K562 (cell line): ENCODE data around the gene MSRB2. TPM values are rescaled to one million over a fixed set of nuclear protein-coding genes. Genes with fewer than 3 reads are reported as not detected.

Experiments used
- ADNP ChIP-seq: fragments of 200-800 bp; sonication (Bioruptor generic); IDR thresholded peaks from 2 replicates; pipeline ENCODE4 v1.6.1; 2016; ENCODE audit warnings: missing genetic modification characterization, missing compliant biosample characterization
- ATF1 ChIP-seq, 2 experiments: fragments of 450-650 bp in 1 of 2; IDR thresholded peaks; 2 replicates each; pipeline ENCODE4 v1.6.1; 2016; ENCODE audit warnings: missing compliant biosample characterization in 1 of 2, missing genetic modification characterization in 1 of 2
- BRD9 ChIP-seq: fragments of 450-650 bp; IDR thresholded peaks from 2 replicates; pipeline ENCODE4 v1.6.1; 2018; ENCODE audit warnings: low read depth; ENCODE audit not compliant: partially characterized antibody
- EGR1 ChIP-seq: fragments of 450-650 bp; conservative IDR thresholded peaks from 2 replicates; pipeline ENCODE4 v1.6.1; 2017; ENCODE audit warnings: mild to moderate bottlenecking
- ETV1 ChIP-seq: fragments of 450-650 bp; conservative IDR thresholded peaks from 2 replicates; pipeline ENCODE4 v1.6.1; 2016; ENCODE audit warnings: missing genetic modification characterization, control low read depth, low read depth, missing compliant biosample characterization
- OTX1 ChIP-seq: fragments of 450-650 bp; formaldehyde crosslinking; IDR thresholded peaks from 2 replicates; pipeline ENCODE4 v1.4.0; 2022; ENCODE audit warnings: mild to moderate bottlenecking
- RBM34 ChIP-seq: fragments of 200-400 bp; formaldehyde crosslinking; IDR thresholded peaks from 2 replicates; pipeline ENCODE4 v1.6.1; 2018; ENCODE audit warnings: low read length, borderline replicate concordance; ENCODE audit not compliant: insufficient read depth
- SAFB ChIP-seq: fragments of 200-400 bp; formaldehyde crosslinking; IDR thresholded peaks from 2 replicates; pipeline ENCODE4 v1.6.1; 2017; ENCODE audit warnings: low read depth, low read length, borderline replicate concordance
- SMARCC2 ChIP-seq: fragments of 450-650 bp; IDR thresholded peaks from 2 replicates; pipeline ENCODE4 v1.6.1; 2017; ENCODE audit warnings: antibody characterized with exemption, moderate library complexity, mild to moderate bottlenecking, low read depth
- TEAD1 ChIP-seq, 2 experiments: fragments of 450-650 bp in 1 of 2; sonication (generic) in 1 of 2; formaldehyde crosslinking; IDR thresholded peaks; 2 replicates each; pipeline versions ENCODE4 v1.4.0 to v1.8.0; 2020 to 2022; ENCODE audit warnings: mild to moderate bottlenecking in 2 of 2, missing genetic modification reagents in 1 of 2
- TEAD4 ChIP-seq, 2 experiments: sonication (generic) in 1 of 2; formaldehyde crosslinking in 1 of 2; IDR thresholded peaks; 2 replicates each; pipeline versions ENCODE4 v1.6.1 to v1.8.0; 2012 to 2022; ENCODE audit warnings: borderline replicate concordance in 1 of 2, inconsistent platforms in 1 of 2, low read length in 1 of 2, mild to moderate bottlenecking in 1 of 2, missing genetic modification reagents in 1 of 2
- polyA plus RNA-seq, 8 experiments: library from polyadenylated mRNA; depleted of rRNA in 4 of 8; stranded (reverse) in 5 of 8; unstranded in 3 of 8; fragments of >200 nt; fragmentation: Nextera tagmentation in 2 of 8; fragmentation: Illumina TruSeq in 1 of 8; extraction: Ambion mirVana in 2 of 8; extraction: Trizol in 1 of 8; gene quantifications; 2 replicates each; pipeline versions ENCODE4 v1.2.1 to v1.2.3, GENCODE V29; 2011 to 2014; ENCODE audit warnings: inconsistent platforms in 1 of 8, missing spikeins in 1 of 8
- total RNA-seq, 7 experiments: library from RNA; depleted of rRNA in 6 of 7; stranded (reverse); fragments of >200 nt in 6 of 7; fragmentation: Illumina TruSeq in 2 of 7; extraction: Trizol in 2 of 7; gene quantifications; 2 replicates each; pipeline versions ENCODE4 v1.2.1 to v1.2.3, GENCODE V29; 2011 to 2021; ENCODE audit warnings: low replicate concordance in 1 of 7
- TF ChIP-seq, protein P1 (sequence below): fragments of 150-350 bp; IDR thresholded peaks from 2 replicates; pipeline ENCODE4 v1.6.1; 2014; ENCODE audit warnings: low read depth, mild to moderate bottlenecking, low read length, borderline replicate concordance
- TF ChIP-seq, protein P2 (sequence below): fragments of 450-650 bp; IDR thresholded peaks from 2 replicates; pipeline ENCODE4 v1.6.1; 2017; ENCODE audit warnings: antibody characterized with exemption, mild to moderate bottlenecking

Gene MSRB2
- total and polyA plus RNA-seq, 9 of the 15 experiments (the other 6 are each of a cell fraction or from before 2014, with no cell fraction given): 1.5 to 22.3 (median 5.9) TPM

DNA sequence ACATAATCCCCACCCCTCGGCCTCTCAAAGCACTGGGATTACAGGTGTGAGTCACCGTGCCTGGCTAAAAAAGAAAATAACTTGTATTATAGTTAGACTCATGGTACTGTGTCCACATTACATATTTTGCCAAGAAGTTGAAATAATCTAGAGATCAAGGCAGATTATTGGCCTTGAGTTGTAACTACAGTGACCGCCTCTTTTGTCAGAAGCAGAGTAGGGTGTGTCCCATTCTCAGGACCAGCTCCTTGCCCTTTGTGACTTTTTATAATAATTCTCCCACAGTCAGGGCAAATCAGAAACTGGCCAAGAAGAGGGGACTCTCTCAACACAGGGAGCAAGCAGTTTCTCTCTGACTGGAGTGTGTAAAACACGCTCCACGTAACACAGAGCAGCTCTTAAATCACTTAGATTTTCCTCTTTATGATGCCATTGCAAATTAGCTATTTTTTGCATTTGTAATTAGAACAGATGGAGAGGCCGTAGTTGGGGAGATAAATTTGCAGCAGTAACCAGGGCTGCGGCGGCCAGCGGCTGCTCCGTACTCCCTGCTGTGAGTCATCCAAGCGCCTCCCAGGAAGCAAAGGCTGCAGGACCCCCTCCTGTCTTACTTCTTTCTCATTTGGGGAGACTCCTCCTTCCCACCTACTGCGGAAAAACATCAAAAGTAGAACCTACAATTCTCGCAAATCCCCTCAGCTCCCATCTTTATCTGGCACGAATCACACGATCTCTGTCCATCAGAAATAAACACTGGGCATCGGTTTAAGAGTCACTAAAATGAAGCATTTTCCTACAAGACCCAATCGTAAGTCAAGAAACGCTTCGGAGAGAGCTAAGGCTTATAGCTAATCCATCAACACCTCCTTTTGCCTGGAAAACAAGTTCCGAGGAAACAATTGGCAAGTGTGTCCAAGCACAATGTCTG is 32.1 kb upstream of the MSRB2 start (continued):
- TF ChIP-seq, protein P1, sequence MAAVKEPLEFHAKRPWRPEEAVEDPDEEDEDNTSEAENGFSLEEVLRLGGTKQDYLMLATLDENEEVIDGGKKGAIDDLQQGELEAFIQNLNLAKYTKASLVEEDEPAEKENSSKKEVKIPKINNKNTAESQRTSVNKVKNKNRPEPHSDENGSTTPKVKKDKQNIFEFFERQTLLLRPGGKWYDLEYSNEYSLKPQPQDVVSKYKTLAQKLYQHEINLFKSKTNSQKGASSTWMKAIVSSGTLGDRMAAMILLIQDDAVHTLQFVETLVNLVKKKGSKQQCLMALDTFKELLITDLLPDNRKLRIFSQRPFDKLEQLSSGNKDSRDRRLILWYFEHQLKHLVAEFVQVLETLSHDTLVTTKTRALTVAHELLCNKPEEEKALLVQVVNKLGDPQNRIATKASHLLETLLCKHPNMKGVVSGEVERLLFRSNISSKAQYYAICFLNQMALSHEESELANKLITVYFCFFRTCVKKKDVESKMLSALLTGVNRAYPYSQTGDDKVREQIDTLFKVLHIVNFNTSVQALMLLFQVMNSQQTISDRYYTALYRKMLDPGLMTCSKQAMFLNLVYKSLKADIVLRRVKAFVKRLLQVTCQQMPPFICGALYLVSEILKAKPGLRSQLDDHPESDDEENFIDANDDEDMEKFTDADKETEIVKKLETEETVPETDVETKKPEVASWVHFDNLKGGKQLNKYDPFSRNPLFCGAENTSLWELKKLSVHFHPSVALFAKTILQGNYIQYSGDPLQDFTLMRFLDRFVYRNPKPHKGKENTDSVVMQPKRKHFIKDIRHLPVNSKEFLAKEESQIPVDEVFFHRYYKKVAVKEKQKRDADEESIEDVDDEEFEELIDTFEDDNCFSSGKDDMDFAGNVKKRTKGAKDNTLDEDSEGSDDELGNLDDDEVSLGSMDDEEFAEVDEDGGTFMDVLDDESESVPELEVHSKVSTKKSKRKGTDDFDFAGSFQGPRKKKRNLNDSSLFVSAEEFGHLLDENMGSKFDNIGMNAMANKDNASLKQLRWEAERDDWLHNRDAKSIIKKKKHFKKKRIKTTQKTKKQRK: no peak
- TF ChIP-seq ADNP (tag) (no peak), ETV1 (tag) (no peak), ATF1 (CRISPR knock-in tag; IDR thresholded peaks at IDR 0.05) (no peak), ATF1 (tag; IDR thresholded peaks at IDR 0.05) (no peak), SMARCC2 (peak; percentile 18; the same call in 1 of the 2 replicates), BRD9 (no peak), RBM34 (no peak), EGR1 (no peak), OTX1 (CRISPR knock-in tag) (no peak), TEAD4 (IDR thresholded peaks at IDR 0.05; ENCODE audit: low read length) (0 out of 2 replicates have a peak, but pooled peaks have one; percentile 7), TEAD4 (CRISPR knock-in tag; IDR thresholded peaks at IDR 0.05; ENCODE audit: borderline replicate concordance) (no peak), SAFB (no peak), TEAD1 (CRISPR knock-in tag; IDR thresholded peaks at IDR 0.05) (no peak)
- TF ChIP-seq, protein P2, sequence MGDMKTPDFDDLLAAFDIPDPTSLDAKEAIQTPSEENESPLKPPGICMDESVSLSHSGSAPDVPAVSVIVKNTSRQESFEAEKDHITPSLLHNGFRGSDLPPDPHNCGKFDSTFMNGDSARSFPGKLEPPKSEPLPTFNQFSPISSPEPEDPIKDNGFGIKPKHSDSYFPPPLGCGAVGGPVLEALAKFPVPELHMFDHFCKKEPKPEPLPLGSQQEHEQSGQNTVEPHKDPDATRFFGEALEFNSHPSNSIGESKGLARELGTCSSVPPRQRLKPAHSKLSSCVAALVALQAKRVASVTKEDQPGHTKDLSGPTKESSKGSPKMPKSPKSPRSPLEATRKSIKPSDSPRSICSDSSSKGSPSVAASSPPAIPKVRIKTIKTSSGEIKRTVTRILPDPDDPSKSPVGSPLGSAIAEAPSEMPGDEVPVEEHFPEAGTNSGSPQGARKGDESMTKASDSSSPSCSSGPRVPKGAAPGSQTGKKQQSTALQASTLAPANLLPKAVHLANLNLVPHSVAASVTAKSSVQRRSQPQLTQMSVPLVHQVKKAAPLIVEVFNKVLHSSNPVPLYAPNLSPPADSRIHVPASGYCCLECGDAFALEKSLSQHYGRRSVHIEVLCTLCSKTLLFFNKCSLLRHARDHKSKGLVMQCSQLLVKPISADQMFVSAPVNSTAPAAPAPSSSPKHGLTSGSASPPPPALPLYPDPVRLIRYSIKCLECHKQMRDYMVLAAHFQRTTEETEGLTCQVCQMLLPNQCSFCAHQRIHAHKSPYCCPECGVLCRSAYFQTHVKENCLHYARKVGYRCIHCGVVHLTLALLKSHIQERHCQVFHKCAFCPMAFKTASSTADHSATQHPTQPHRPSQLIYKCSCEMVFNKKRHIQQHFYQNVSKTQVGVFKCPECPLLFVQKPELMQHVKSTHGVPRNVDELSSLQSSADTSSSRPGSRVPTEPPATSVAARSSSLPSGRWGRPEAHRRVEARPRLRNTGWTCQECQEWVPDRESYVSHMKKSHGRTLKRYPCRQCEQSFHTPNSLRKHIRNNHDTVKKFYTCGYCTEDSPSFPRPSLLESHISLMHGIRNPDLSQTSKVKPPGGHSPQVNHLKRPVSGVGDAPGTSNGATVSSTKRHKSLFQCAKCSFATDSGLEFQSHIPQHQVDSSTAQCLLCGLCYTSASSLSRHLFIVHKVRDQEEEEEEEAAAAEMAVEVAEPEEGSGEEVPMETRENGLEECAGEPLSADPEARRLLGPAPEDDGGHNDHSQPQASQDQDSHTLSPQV: no peak
